NCI-H2196 (cell line): ENCODE results near the gene MALT1.
"Not testable (repeated sequence)": the region's sequence is repeated elsewhere in the genome, so short reads cannot be mapped to it uniquely, and the experiment has no call there.

ENCODE experiments used
- DNase-seq: peaks from one replicate; lab custom pipeline; 2025; ENCODE audit not compliant: unreplicated experiment; lab: John Stamatoyannopoulos, UW

The MALT1 gene

GRCh38 chr18:58671111-58671631, at the start of gene MALT1:
Gene MALT1 (plus strand): TSS chr18:58671465. CDS start chr18:58671644, 179 bp downstream.
- peak; percentile 93 for DNase-seq

- DNase-seq = no peak
Measured at GRCh38 chr18:58624011-58624410, 47.3 kb upstream of the MALT1 start.

GRCh38 chr18:58625839-58626238, 45.4 kb upstream of the MALT1 start:
- DNase-seq = no peak

GRCh38 chr18:58630071-58630470, 41.2 kb upstream of the MALT1 start:
- no peak for DNase-seq

- no peak for DNase-seq
Measured at GRCh38 chr18:58631301-58631700, 40.0 kb upstream of the MALT1 start.

- no peak for DNase-seq
Measured at GRCh38 chr18:58632552-58632951, 38.7 kb upstream of the MALT1 start.

GRCh38 chr18:58633874-58634273, 37.4 kb upstream of the MALT1 start:
- DNase-seq = no peak

- DNase-seq = no peak
Measured at GRCh38 chr18:58635891-58636290, 35.4 kb upstream of the MALT1 start.

- DNase-seq = no peak
Measured at GRCh38 chr18:58637197-58637596, 34.1 kb upstream of the MALT1 start.

- DNase-seq = no peak
Measured at GRCh38 chr18:58637946-58638345, 33.3 kb upstream of the MALT1 start.

GRCh38 chr18:58638441-58638840, 32.8 kb upstream of the MALT1 start:
- DNase-seq = no peak

- no peak for DNase-seq
Measured at GRCh38 chr18:58639237-58639636, 32.0 kb upstream of the MALT1 start.

- no peak for DNase-seq
Measured at GRCh38 chr18:58639751-58640427, 31.4 kb upstream of the MALT1 start.

- DNase-seq = no peak
Measured at GRCh38 chr18:58640428-58640805, 30.8 kb upstream of the MALT1 start.

- no peak for DNase-seq
Measured at GRCh38 chr18:58640891-58641610, 30.2 kb upstream of the MALT1 start.

GRCh38 chr18:58643557-58643956, 27.7 kb upstream of the MALT1 start:
- DNase-seq = not testable (repeated sequence)

- DNase-seq = no peak
Measured at GRCh38 chr18:58645398-58645797, 25.9 kb upstream of the MALT1 start.

GRCh38 chr18:58646334-58646862, 24.9 kb upstream of the MALT1 start:
- DNase-seq = no peak

- DNase-seq = no peak
Measured at GRCh38 chr18:58649966-58650816, 21.1 kb upstream of the MALT1 start.

- DNase-seq = not testable (repeated sequence)
Measured at GRCh38 chr18:58650830-58651229, 20.4 kb upstream of the MALT1 start.

GRCh38 chr18:58653144-58653722, 18.0 kb upstream of the MALT1 start:
- not testable (repeated sequence) for DNase-seq
